Spleen (tissue), 7 donors: ENCODE data around the gene PRR5L.

Source experiments
- POLR2A ChIP-seq, 3 donors: fragments of 450-650 bp; IDR thresholded peaks; one replicate each; pipeline ENCODE4 v1.5.1; 2017; ENCODE audit warnings: antibody characterized with exemption in 3 of 3, mild to moderate bottlenecking in 1 of 3
- TF ChIP-seq, protein P1 (sequence below), 11 experiments: fragments of 200-600 bp in 7 of 11; fragments of 450-650 bp in 4 of 11; sonication (generic) in 4 of 11; IDR thresholded peaks in 8 of 11; conservative IDR thresholded peaks in 3 of 11; 1 replicate in 7 of 11; 2 replicates in 4 of 11; pipeline versions ENCODE4 v1.4.0 to v1.8.0; 2016 to 2021; ENCODE audit warnings: antibody characterized with exemption in 11 of 11, inconsistent platforms in 4 of 11, mild to moderate bottlenecking in 1 of 11
- donor health status: DM: no; HTN: no; CAD: no; lungs with moderate emphysema.
- donor health status: DM: no; HTN: no; CAD: no.
- donor health status: DM: no; HTN: no; CAD: no.

DNA sequence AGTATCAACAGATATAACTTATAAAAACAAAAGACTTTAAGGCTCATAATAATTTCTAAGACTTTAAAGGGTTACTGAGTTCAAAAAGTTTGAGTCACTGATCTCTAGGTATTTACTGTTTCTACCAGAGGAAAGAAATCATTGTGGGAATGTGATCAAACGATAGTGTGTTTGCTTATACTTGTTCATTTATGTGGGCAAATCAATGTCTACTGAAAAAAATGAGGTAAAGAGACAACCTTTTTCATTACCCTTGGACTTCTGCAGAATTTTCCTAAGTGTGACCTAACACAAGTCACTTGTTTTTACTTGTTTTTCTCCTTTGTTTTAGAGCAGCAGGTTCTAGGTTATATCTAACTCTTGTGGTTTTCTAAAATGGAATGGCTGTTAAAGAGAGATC lies 65.4 kb downstream of the PRR5L start:
- TF ChIP-seq, protein P1, sequence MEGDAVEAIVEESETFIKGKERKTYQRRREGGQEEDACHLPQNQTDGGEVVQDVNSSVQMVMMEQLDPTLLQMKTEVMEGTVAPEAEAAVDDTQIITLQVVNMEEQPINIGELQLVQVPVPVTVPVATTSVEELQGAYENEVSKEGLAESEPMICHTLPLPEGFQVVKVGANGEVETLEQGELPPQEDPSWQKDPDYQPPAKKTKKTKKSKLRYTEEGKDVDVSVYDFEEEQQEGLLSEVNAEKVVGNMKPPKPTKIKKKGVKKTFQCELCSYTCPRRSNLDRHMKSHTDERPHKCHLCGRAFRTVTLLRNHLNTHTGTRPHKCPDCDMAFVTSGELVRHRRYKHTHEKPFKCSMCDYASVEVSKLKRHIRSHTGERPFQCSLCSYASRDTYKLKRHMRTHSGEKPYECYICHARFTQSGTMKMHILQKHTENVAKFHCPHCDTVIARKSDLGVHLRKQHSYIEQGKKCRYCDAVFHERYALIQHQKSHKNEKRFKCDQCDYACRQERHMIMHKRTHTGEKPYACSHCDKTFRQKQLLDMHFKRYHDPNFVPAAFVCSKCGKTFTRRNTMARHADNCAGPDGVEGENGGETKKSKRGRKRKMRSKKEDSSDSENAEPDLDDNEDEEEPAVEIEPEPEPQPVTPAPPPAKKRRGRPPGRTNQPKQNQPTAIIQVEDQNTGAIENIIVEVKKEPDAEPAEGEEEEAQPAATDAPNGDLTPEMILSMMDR (IDR thresholded peaks at IDR 0.05 in 8 of 11, conservative IDR thresholded peaks at IDR 0.05 in 3 of 11), result no peak
- TF ChIP-seq POLR2A (IDR thresholded peaks at IDR 0.05), result no peak
